Fibroblast of pulmonary artery (primary cell): Measurements from ENCODE around the gene BCAR3.
A peak's percentile ranks its signal among the peaks of the same experiment; 100 is the strongest.

Experiments
- DNase-seq: peaks from one replicate; pipeline ENCODE4 v3.0.0-alpha.2; 2010; ENCODE audit warnings: low read depth
- H3K4me3 ChIP-seq: replicated peaks from 2 replicates; pipeline ENCODE4 v1.5.1; 2011; ENCODE audit warnings: low read depth, mild to moderate bottlenecking, control low read depth, low read length, moderate library complexity
- TF ChIP-seq, protein P1 (sequence below): IDR thresholded peaks from 2 replicates; pipeline ENCODE4 v1.5.1; 2011; ENCODE audit warnings: mild to moderate bottlenecking, control low read depth, low read length, inconsistent platforms; ENCODE audit errors: missing control alignments

BCAR3 gene

DNA sequence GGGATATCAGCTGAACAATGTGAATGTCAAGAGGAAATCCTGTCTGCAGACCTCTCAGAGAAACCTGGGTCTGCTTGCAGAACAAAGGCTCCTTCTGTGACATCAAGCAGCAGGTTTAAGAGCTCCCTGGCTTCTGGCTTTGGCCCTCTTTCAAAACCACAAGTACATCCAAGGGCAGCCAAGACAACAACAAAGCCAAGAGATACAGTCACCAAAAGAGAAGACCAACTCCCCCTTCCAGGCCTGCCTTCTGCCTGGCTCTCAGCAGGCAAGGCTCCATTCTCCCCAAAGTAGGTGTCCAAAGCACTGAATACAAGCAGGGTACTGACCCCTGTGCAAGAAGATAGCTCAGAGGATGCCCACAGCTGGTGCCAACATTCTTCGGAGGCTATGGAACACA, 11.5 kb downstream of the BCAR3 start:
- TF ChIP-seq, protein P1, sequence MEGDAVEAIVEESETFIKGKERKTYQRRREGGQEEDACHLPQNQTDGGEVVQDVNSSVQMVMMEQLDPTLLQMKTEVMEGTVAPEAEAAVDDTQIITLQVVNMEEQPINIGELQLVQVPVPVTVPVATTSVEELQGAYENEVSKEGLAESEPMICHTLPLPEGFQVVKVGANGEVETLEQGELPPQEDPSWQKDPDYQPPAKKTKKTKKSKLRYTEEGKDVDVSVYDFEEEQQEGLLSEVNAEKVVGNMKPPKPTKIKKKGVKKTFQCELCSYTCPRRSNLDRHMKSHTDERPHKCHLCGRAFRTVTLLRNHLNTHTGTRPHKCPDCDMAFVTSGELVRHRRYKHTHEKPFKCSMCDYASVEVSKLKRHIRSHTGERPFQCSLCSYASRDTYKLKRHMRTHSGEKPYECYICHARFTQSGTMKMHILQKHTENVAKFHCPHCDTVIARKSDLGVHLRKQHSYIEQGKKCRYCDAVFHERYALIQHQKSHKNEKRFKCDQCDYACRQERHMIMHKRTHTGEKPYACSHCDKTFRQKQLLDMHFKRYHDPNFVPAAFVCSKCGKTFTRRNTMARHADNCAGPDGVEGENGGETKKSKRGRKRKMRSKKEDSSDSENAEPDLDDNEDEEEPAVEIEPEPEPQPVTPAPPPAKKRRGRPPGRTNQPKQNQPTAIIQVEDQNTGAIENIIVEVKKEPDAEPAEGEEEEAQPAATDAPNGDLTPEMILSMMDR, result no peak
- no peak overlapping the region for H3K4me3 ChIP-seq
- peak; percentile 92 for DNase-seq

DNA sequence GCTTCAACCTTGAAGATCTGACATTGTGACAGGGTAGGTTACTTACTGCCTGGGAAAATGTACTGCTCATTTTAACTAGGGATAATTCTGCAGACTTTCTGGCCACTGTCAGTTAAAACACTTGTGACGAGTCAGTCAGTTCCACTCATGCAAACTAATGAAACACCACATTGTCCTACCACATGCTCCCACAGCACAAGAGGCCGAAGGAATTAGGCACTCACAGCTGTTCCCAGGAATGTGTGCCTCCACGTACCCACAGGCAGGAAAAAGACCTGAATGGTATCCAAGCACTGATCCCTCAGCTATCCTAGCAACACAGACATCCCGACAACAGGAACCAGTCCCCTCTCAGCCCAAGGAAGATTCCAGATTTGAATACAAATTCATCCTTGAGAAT, 12.3 kb downstream of the BCAR3 start:
- peak; percentile 46 for DNase-seq
- TF ChIP-seq, protein P1, result no peak
- H3K4me3 ChIP-seq, result no peak overlapping the region

DNA sequence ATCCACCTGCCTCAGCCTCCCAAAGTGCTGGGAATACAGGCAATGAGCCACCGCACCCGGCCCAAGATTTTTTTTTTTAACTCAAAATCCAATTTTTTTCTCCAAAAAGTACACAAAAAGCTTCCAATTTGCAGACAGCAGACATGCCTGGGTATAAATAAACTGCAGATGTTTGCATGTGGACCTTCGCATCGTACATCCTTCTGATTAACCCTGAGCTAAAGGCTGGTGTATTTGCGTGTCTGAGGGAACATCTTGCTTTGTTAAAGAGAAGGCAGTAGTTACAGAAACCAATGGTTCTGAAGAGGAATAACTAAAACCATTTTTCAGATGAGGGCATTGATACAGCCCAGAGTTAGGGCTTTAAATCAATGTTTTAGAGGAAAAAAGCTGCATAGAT, 12.7 kb downstream of the BCAR3 start:
- TF ChIP-seq, protein P1, result no peak
- no peak for DNase-seq
- no peak overlapping the region for H3K4me3 ChIP-seq

DNA sequence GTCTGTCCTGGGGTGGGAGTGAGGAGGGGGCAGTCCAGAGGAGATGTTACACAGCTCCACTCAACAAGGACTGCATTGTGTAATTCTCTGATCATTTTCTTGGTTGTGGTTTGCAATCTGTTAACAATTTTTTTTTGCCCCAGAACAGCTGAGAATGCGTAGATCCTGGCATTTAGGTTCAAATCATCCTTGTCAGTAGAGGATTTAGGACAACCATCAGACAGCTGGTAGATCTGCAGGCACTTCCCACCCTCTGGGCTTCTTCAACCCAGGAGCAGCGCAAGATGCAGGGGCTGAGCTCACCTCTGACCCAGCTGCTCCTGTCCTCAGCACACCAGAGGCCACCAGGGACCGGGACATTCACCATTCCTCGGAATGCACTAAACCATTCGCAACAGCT, 13.5 kb downstream of the BCAR3 start:
- no peak overlapping the region for H3K4me3 ChIP-seq
- DNase-seq, result no peak
- TF ChIP-seq, protein P1, result no peak

DNA sequence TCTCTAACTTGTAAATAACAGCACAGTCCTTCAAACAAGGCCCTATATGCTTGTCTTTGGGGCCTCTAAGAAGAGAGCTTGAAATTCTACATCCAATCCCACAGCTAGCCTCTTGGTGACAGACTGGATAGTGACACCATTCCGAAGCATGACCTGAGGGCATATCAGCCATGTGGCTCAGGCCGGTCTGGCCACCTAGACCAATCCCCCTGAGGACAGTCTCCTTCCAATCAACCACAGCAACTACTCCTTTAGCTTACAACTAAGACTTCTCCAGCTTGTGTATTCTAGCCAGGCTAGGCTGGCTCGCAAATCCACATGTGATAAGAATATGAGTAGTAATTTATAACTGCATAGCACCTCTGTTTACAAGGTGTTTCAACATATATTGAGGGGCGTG, 14.0 kb downstream of the BCAR3 start:
- TF ChIP-seq, protein P1, result no peak
- no peak overlapping the region for H3K4me3 ChIP-seq
- DNase-seq, result no peak

DNA sequence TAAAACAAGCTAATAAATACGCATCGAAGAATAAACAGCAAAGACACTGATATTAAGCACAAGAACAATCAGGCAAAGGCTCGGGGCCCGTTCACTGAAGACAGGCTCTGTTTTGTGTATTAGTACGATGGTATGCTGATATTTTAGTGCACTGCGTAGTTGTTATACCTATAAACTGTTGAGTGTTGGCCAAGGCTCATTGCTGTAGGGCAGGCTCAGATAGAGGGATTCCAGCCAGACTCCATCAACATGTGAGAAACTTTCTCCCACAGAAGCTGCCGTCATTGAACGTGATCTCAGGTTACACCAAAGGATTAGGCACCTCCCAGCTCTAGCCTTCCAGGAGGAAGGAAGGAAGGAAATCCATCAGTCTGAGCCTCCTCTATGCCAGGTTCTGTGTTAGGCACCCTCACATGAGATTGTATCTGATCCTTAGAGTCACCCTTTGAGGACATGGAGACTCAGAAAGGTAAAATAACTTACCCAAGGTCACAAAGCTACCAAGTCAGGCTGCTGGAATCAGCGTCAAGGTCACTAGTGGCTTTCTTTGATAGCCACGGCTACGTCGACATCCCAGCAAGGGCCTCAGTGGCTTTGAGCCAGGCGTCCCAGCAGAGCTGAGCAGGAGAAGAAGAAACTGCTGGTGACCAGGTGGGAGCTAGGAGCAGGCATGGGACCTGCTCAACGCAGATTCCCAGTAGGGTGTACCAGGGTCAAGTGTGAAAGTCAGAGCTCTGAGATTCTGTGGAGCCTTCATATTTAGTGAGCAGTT, 14.8 kb downstream of the BCAR3 start:
- peak; percentile 52 for DNase-seq
- TF ChIP-seq, protein P1, result no peak
- H3K4me3 ChIP-seq, result no peak overlapping the region

DNA sequence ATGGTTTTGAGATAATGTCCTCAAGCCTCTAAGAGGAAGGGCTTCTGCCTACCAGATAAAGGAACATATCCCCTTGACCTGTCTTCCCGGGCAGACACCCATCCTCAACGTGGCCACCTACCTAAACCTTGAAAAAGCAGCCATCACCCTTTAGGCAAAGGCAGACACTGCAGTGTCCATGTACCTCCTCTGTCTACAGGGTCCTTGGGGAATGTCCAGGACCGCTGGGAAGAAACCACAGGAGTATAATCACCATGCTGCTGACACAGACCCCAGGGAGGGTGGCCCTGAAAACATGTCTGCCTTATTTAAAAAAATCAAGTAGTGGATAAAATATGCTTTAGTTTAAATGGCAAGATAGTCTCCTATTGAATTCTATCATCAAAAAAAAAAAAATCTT, 16.6 kb downstream of the BCAR3 start:
- TF ChIP-seq, protein P1, result no peak
- H3K4me3 ChIP-seq, result peak overlapping the region; percentile 17
- no peak for DNase-seq
